ENCODE results near the gene STAT1. TPM values are rescaled to one million over a fixed set of nuclear protein-coding genes. Genes with fewer than 3 reads are reported as not detected.

STAT1 gene
- total and polyA plus RNA-seq, 9 of the 15 experiments (the other 6 are each of a cell fraction or from before 2014, with no cell fraction given) = 8.7 to 34.4 (median 26.8) TPM

- peak; percentile 71 for TF ChIP-seq REST (IDR thresholded peaks at IDR 0.05; ENCODE audit: borderline replicate concordance)
- TF ChIP-seq REST (CRISPR knock-in tag; IDR thresholded peaks at IDR 0.05; ENCODE audit: low read depth) = no peak
- TF ChIP-seq AFF4 (CRISPR knock-in tag; IDR thresholded peaks at IDR 0.05) = peak; percentile 44; the same call in 1 of the 2 replicates
- no peak for TF ChIP-seq RUNX1 (IDR thresholded peaks at IDR 0.05; ENCODE audit: low read depth)
- TF ChIP-seq CHD2 (IDR thresholded peaks at IDR 0.05; ENCODE audit: low read depth, low read length) = peak; percentile 49; the same call in 1 of the 2 replicates
- peak; percentile 69 for TF ChIP-seq NFYB (IDR thresholded peaks at IDR 0.05; ENCODE audit: extremely low read depth, insufficient read length)
- no peak for TF ChIP-seq SNAPC5 (CRISPR knock-in tag; IDR thresholded peaks at IDR 0.05)
- no peak for TF ChIP-seq PHB (CRISPR knock-in tag; IDR thresholded peaks at IDR 0.05)
- no peak for TF ChIP-seq PBX2 (CRISPR knock-in tag; IDR thresholded peaks at IDR 0.05; ENCODE audit: low read depth)
- no peak for TF ChIP-seq PBX2 (tag; conservative IDR thresholded peaks at IDR 0.05; ENCODE audit: low read depth)
- no peak for TF ChIP-seq ZNF347 (CRISPR knock-in tag; IDR thresholded peaks at IDR 0.05; ENCODE audit: low read depth)
- TF ChIP-seq CREM (IDR thresholded peaks at IDR 0.05; ENCODE audit: low read depth) = peak; percentile 57
- TF ChIP-seq FOXP1 (CRISPR knock-in tag; IDR thresholded peaks at IDR 0.05) = 0 out of 2 replicates have a peak, but pooled peaks have one; percentile 10
Measured at GRCh38 chr2:191013932-191014652, at the start of gene STAT1 (continued).

All from K562 (cell line).